ENCODE results near the gene DENND10. TPM values are rescaled to one million over a fixed set of nuclear protein-coding genes. Genes with fewer than 3 reads are reported as not detected.
A peak's percentile ranks its signal among the peaks of the same experiment; 100 is the strongest.

Gene DENND10
- total RNA-seq, 1 experiment from 2014 or later, result 60.6 TPM

DNA sequence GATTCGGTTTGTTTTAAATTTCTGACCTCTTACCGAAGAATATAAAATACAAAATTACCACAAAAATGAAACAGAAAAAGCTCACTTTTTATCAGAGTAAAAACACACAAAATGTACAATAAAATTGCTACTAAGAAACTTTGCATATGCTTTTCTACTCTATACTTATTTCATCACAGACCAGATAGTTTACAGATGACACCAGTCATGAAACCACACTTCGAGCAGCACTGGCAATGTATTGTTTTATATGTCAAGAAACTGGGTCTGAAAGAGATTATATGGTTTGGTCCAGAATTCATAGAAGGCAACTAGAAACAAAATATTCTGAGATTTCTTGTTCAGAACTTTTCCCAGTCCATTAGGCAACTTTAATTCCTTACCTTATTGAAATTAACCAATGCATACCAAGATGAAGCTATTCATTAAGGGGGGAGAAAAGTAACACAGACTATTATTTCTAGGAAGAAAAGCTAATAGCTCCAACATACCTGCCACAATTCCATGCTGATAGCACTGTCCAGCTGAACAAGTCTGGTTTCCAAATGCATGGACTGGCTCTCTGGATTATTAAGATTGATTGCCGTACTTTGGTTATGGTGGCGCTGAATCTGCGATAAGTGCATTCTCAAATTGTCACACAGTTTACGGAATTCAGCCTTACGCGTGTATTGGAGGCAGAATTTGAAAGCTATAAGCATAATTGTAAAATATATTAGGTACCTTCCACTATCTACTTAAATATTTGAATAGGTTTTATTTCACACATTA, 33.3 kb upstream of the DENND10 start:
- TF ChIP-seq NFYB (CRISPR knock-in tag; conservative IDR thresholded peaks at IDR 0.05; ENCODE audit: low read depth) (no peak), RELA (CRISPR knock-in tag; IDR thresholded peaks at IDR 0.05; ENCODE audit: borderline replicate concordance) (no peak), ESRRA (CRISPR knock-in tag; IDR thresholded peaks at IDR 0.05; ENCODE audit: borderline replicate concordance) (no peak), FOXK1 (CRISPR knock-in tag; IDR thresholded peaks at IDR 0.05) (no peak), EMX1 (CRISPR knock-in tag; IDR thresholded peaks at IDR 0.05) (no peak), ATF1 (CRISPR knock-in tag; IDR thresholded peaks at IDR 0.05) (no peak), NR1H2 (CRISPR knock-in tag; IDR thresholded peaks at IDR 0.05) (no peak), PRRX2 (CRISPR knock-in tag; IDR thresholded peaks at IDR 0.05) (no peak), ETV6 (CRISPR knock-in tag; IDR thresholded peaks at IDR 0.05) (no peak), KAT7 (CRISPR knock-in tag; IDR thresholded peaks at IDR 0.05; ENCODE audit: borderline replicate concordance) (no peak)
- TF ChIP-seq, protein P1, sequence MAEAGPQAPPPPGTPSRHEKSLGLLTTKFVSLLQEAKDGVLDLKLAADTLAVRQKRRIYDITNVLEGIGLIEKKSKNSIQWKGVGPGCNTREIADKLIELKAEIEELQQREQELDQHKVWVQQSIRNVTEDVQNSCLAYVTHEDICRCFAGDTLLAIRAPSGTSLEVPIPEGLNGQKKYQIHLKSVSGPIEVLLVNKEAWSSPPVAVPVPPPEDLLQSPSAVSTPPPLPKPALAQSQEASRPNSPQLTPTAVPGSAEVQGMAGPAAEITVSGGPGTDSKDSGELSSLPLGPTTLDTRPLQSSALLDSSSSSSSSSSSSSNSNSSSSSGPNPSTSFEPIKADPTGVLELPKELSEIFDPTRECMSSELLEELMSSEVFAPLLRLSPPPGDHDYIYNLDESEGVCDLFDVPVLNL (CRISPR knock-in tag; IDR thresholded peaks at IDR 0.05; ENCODE audit: borderline replicate concordance, low read depth), result no peak
- TF ChIP-seq, protein P2, sequence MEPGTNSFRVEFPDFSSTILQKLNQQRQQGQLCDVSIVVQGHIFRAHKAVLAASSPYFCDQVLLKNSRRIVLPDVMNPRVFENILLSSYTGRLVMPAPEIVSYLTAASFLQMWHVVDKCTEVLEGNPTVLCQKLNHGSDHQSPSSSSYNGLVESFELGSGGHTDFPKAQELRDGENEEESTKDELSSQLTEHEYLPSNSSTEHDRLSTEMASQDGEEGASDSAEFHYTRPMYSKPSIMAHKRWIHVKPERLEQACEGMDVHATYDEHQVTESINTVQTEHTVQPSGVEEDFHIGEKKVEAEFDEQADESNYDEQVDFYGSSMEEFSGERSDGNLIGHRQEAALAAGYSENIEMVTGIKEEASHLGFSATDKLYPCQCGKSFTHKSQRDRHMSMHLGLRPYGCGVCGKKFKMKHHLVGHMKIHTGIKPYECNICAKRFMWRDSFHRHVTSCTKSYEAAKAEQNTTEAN (CRISPR knock-in tag; IDR thresholded peaks at IDR 0.05), result no peak
- TF ChIP-seq, protein P3, sequence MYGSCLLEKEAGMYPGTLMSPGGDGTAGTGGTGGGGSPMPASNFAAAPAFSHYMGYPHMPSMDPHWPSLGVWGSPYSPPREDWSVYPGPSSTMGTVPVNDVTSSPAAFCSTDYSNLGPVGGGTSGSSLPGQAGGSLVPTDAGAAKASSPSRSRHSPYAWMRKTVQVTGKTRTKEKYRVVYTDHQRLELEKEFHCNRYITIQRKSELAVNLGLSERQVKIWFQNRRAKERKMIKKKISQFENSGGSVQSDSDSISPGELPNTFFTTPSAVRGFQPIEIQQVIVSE (CRISPR knock-in tag; IDR thresholded peaks at IDR 0.05; ENCODE audit: borderline replicate concordance), result no peak
- TF ChIP-seq, protein P4, sequence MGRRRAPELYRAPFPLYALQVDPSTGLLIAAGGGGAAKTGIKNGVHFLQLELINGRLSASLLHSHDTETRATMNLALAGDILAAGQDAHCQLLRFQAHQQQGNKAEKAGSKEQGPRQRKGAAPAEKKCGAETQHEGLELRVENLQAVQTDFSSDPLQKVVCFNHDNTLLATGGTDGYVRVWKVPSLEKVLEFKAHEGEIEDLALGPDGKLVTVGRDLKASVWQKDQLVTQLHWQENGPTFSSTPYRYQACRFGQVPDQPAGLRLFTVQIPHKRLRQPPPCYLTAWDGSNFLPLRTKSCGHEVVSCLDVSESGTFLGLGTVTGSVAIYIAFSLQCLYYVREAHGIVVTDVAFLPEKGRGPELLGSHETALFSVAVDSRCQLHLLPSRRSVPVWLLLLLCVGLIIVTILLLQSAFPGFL (CRISPR knock-in tag; IDR thresholded peaks at IDR 0.05; ENCODE audit: borderline replicate concordance), result no peak
- TF ChIP-seq, protein P5, sequence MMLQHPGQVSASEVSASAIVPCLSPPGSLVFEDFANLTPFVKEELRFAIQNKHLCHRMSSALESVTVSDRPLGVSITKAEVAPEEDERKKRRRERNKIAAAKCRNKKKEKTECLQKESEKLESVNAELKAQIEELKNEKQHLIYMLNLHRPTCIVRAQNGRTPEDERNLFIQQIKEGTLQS (CRISPR knock-in tag; conservative IDR thresholded peaks at IDR 0.05), result no peak
- TF ChIP-seq, protein P6, sequence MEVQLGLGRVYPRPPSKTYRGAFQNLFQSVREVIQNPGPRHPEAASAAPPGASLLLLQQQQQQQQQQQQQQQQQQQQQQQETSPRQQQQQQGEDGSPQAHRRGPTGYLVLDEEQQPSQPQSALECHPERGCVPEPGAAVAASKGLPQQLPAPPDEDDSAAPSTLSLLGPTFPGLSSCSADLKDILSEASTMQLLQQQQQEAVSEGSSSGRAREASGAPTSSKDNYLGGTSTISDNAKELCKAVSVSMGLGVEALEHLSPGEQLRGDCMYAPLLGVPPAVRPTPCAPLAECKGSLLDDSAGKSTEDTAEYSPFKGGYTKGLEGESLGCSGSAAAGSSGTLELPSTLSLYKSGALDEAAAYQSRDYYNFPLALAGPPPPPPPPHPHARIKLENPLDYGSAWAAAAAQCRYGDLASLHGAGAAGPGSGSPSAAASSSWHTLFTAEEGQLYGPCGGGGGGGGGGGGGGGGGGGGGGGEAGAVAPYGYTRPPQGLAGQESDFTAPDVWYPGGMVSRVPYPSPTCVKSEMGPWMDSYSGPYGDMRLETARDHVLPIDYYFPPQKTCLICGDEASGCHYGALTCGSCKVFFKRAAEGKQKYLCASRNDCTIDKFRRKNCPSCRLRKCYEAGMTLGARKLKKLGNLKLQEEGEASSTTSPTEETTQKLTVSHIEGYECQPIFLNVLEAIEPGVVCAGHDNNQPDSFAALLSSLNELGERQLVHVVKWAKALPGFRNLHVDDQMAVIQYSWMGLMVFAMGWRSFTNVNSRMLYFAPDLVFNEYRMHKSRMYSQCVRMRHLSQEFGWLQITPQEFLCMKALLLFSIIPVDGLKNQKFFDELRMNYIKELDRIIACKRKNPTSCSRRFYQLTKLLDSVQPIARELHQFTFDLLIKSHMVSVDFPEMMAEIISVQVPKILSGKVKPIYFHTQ (CRISPR knock-in tag; IDR thresholded peaks at IDR 0.05), result no peak
- TF ChIP-seq, protein P7, sequence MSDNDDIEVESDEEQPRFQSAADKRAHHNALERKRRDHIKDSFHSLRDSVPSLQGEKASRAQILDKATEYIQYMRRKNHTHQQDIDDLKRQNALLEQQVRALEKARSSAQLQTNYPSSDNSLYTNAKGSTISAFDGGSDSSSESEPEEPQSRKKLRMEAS (CRISPR knock-in tag; IDR thresholded peaks at IDR 0.05), result no peak
- TF ChIP-seq, protein P8, sequence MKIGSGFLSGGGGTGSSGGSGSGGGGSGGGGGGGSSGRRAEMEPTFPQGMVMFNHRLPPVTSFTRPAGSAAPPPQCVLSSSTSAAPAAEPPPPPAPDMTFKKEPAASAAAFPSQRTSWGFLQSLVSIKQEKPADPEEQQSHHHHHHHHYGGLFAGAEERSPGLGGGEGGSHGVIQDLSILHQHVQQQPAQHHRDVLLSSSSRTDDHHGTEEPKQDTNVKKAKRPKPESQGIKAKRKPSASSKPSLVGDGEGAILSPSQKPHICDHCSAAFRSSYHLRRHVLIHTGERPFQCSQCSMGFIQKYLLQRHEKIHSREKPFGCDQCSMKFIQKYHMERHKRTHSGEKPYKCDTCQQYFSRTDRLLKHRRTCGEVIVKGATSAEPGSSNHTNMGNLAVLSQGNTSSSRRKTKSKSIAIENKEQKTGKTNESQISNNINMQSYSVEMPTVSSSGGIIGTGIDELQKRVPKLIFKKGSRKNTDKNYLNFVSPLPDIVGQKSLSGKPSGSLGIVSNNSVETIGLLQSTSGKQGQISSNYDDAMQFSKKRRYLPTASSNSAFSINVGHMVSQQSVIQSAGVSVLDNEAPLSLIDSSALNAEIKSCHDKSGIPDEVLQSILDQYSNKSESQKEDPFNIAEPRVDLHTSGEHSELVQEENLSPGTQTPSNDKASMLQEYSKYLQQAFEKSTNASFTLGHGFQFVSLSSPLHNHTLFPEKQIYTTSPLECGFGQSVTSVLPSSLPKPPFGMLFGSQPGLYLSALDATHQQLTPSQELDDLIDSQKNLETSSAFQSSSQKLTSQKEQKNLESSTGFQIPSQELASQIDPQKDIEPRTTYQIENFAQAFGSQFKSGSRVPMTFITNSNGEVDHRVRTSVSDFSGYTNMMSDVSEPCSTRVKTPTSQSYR (CRISPR knock-in tag; IDR thresholded peaks at IDR 0.05), result no peak
- TF ChIP-seq, protein P9, sequence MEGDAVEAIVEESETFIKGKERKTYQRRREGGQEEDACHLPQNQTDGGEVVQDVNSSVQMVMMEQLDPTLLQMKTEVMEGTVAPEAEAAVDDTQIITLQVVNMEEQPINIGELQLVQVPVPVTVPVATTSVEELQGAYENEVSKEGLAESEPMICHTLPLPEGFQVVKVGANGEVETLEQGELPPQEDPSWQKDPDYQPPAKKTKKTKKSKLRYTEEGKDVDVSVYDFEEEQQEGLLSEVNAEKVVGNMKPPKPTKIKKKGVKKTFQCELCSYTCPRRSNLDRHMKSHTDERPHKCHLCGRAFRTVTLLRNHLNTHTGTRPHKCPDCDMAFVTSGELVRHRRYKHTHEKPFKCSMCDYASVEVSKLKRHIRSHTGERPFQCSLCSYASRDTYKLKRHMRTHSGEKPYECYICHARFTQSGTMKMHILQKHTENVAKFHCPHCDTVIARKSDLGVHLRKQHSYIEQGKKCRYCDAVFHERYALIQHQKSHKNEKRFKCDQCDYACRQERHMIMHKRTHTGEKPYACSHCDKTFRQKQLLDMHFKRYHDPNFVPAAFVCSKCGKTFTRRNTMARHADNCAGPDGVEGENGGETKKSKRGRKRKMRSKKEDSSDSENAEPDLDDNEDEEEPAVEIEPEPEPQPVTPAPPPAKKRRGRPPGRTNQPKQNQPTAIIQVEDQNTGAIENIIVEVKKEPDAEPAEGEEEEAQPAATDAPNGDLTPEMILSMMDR (IDR thresholded peaks at IDR 0.05), result no peak
- Mint-ChIP-seq H3K4me3 (no peak overlapping the region), H3K36me3 (peaks cover 77% of the 10 kb centered on the region), H3K27me3 (ENCODE audit: low read depth) (no peaks in the 10 kb centered on the region), H3K27ac (peak overlapping the region; percentile 30; the same call in 1 of the 2 replicates), H3K9me3 (no peaks in the 10 kb centered on the region), H3K4me1 (0 out of 2 replicates have a peak, but pooled peaks cover 4% of the 10 kb centered on the region)
- ATAC-seq (no peak), DNase-seq (ENCODE audit: low spot score) (no peak)
- CTCF ChIA-PET, result no interaction called here
- POLR2A ChIA-PET, result interaction anchor here (0.5 kb wide), 1 partner anchor 500 kb away, joined by 3 read pairs; no protein-coding TSS in a partner anchor
